GM12873 (cell line): ENCODE measurements around the gene CCNT1.

Source experiments
- CTCF ChIP-seq: IDR thresholded peaks from 2 replicates; pipeline ENCODE4 v1.5.1; 2012; ENCODE audit warnings: low read depth, mild to moderate bottlenecking, moderate library complexity, low read length, control low read depth; ENCODE audit not compliant: insufficient read depth; ENCODE audit errors: missing control alignments

The CCNT1 gene

GRCh38 chr12:48640854-48641253 lies 75.7 kb downstream of the CCNT1 start:
- no peak for TF ChIP-seq CTCF

GRCh38 chr12:48640428-48640827 lies 76.1 kb downstream of the CCNT1 start:
- no peak for TF ChIP-seq CTCF
